Measurements from ENCODE around the gene ARMC3.

- no peak for TF ChIP-seq EZH2 (IDR thresholded peaks at IDR 0.05; ENCODE audit: borderline replicate concordance, low read length)
- no peak for TF ChIP-seq CTCF (conservative IDR thresholded peaks at IDR 0.05 in 1 of 2, IDR thresholded peaks at IDR 0.05 in 1 of 2; ENCODE audit: extremely low read depth in 1 of 2, insufficient read depth in 1 of 2, low read depth in 1 of 2, low read length in 2 of 2)
These were observed 34.1 kb upstream of the ARMC3 start for GRCh38 chr10:22893781-22894180.

Data from mammary epithelial cell (primary cell).